Nephron progenitor cell (in vitro differentiated cells): ENCODE measurements around the gene UQCC2.
A peak's percentile ranks its signal among the peaks of the same experiment; 100 is the strongest.

Source experiments
- DNase-seq: peaks from one replicate; pipeline ENCODE4 v3.0.0; 2021
- H3K27ac Mint-ChIP-seq: 2 replicates; pipeline ENCODE4 v1.8.0; 2021; ENCODE audit warnings: mild to moderate bottlenecking, moderate library complexity, mixed read lengths
- H3K27me3 Mint-ChIP-seq: 2 replicates; pipeline ENCODE4 v1.8.0; 2021; ENCODE audit warnings: mild to moderate bottlenecking, low read depth, mixed read lengths; ENCODE audit not compliant: poor library complexity
- H3K36me3 Mint-ChIP-seq: 2 replicates; pipeline ENCODE4 v1.8.0; 2021; ENCODE audit warnings: low read depth, mixed read lengths
- H3K4me1 Mint-ChIP-seq: 2 replicates; pipeline ENCODE4 v1.8.0; 2021; ENCODE audit warnings: mixed read lengths
- H3K4me3 Mint-ChIP-seq: 2 replicates; pipeline ENCODE4 v1.8.0; 2021; ENCODE audit warnings: mild to moderate bottlenecking, moderate library complexity, mixed read lengths
- H3K9me3 Mint-ChIP-seq: 2 replicates; pipeline ENCODE4 v1.8.0; 2021; ENCODE audit warnings: mild to moderate bottlenecking, moderate library complexity, mixed read lengths
- CTCF ChIP-seq: fragments of 200-600 bp; sonication (generic); IDR thresholded peaks from 2 replicates; pipeline ENCODE4 v1.5.0; 2021; ENCODE audit warnings: antibody characterized with exemption

UQCC2 gene

GRCh38 chr6:33711140-33712129, at the start of gene UQCC2:
UQCC2 (minus strand) TSS chr6:33711700; CDS start chr6:33711686, 14 bp downstream.
- Mint-ChIP-seq H3K4me1 (peaks cover 55% of the 10 kb centered on the region), H3K27me3 (peaks cover 26% of the 10 kb centered on the region), H3K4me3 (peak within 1 kb of the TSS; percentile 96)

GRCh38 chr6:33759887-33760629, 48.6 kb upstream of the UQCC2 start:
- Mint-ChIP-seq H3K4me1 (peaks cover 90% of the 10 kb centered on the region), H3K27me3 (peaks cover 12% of the 10 kb centered on the region), H3K36me3 (no peaks in the 10 kb centered on the region), H3K27ac (peak overlapping the region; percentile 96), H3K9me3 (no peaks in the 10 kb centered on the region), H3K4me3 (no peak overlapping the region)
- no peak for DNase-seq
- TF ChIP-seq CTCF, result no peak

More at GRCh38 chr6:33711140-33712129, at the start of gene UQCC2:
- Mint-ChIP-seq H3K27ac (peak within 1 kb of the TSS; percentile 97), H3K9me3 (no peaks in the 10 kb centered on the region), H3K36me3 (peaks cover 36% of the 10 kb centered on the region)
- peak; percentile 45 for TF ChIP-seq CTCF
- DNase-seq, result peak; percentile 99

GRCh38 chr6:33758815-33759216, 47.3 kb upstream of the UQCC2 start:
- DNase-seq, result no peak
- no peak overlapping the region for H3K4me3 Mint-ChIP-seq
- no peaks in the 10 kb centered on the region for H3K36me3 Mint-ChIP-seq
- no peak for TF ChIP-seq CTCF
- H3K9me3 Mint-ChIP-seq, result no peaks in the 10 kb centered on the region
- peaks cover 91% of the 10 kb centered on the region for H3K4me1 Mint-ChIP-seq
- peaks cover 8% of the 10 kb centered on the region for H3K27me3 Mint-ChIP-seq
- H3K27ac Mint-ChIP-seq, result peak overlapping the region; percentile 82

- H3K27me3 Mint-ChIP-seq, result peaks cover 2% of the 10 kb centered on the region
- no peak overlapping the region for H3K27ac Mint-ChIP-seq
- no peaks in the 10 kb centered on the region for H3K9me3 Mint-ChIP-seq
- H3K4me1 Mint-ChIP-seq, result peaks cover 88% of the 10 kb centered on the region
- H3K36me3 Mint-ChIP-seq, result no peaks in the 10 kb centered on the region
- no peak for DNase-seq
- TF ChIP-seq CTCF, result no peak
- H3K4me3 Mint-ChIP-seq, result no peak overlapping the region
Observed at GRCh38 chr6:33757906-33758305, 46.4 kb upstream of the UQCC2 start.

- Mint-ChIP-seq H3K27me3 (peaks cover 2% of the 10 kb centered on the region), H3K4me3 (no peak overlapping the region), H3K4me1 (peaks cover 90% of the 10 kb centered on the region), H3K27ac (no peak overlapping the region), H3K9me3 (no peaks in the 10 kb centered on the region), H3K36me3 (no peaks in the 10 kb centered on the region)
- no peak for DNase-seq
- no peak for TF ChIP-seq CTCF
Observed at GRCh38 chr6:33757113-33757512, 45.6 kb upstream of the UQCC2 start.
